DMS53 treated with DMSO at 0.1 percent for 48 hours (cell line): ENCODE measurements around the gene PCGF3.
"Not testable (repeated sequence)": the region's sequence is repeated elsewhere in the genome, so short reads cannot be mapped to it uniquely, and the experiment has no call there.

Source experiments
- DNase-seq: peaks from one replicate; lab custom pipeline; 2025; ENCODE audit not compliant: unreplicated experiment; lab: John Stamatoyannopoulos, UW

The PCGF3 gene

DNA sequence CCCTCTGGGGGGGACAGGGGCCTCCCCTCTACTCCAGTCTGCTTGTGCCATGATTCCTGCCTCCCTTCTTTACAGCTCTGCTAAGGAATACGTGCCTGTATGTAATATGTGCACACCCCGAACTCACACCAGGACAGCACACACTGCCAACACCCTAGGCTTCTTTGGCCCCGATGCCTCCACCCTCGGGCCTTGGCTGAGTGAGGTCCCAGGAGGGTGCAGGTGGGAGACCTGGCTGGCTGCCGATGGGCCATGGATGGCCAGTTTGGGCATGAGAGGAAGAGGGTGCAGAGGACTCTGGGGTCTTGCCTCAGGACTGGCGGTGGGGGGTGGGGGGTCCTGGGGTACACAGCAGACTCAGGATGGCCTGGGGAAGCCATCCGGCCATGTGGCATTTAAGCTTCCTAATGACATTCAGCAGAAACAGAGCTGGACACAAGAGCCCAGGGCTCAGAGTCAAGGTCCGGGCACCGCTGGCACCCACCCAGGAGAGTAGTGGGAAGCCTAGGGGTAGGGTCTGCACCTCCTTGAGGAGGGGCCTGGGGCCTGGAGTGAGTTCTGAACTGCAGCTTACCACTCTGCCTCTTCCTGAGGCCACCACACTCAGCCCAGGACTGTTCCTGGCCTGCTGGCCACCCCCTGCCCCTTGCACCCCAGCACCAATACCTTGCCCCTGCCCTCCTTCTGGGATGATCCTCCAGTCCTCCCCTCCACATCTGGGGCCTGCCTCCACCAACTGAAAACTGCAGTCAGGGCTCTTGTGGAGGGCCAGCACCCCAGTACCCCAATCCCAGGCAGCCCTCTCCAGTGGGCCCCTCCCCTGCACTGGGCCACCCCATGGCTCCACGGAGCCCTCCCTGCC is 2.1 kb upstream of the PCGF3 start:
- no peak for DNase-seq

DNA sequence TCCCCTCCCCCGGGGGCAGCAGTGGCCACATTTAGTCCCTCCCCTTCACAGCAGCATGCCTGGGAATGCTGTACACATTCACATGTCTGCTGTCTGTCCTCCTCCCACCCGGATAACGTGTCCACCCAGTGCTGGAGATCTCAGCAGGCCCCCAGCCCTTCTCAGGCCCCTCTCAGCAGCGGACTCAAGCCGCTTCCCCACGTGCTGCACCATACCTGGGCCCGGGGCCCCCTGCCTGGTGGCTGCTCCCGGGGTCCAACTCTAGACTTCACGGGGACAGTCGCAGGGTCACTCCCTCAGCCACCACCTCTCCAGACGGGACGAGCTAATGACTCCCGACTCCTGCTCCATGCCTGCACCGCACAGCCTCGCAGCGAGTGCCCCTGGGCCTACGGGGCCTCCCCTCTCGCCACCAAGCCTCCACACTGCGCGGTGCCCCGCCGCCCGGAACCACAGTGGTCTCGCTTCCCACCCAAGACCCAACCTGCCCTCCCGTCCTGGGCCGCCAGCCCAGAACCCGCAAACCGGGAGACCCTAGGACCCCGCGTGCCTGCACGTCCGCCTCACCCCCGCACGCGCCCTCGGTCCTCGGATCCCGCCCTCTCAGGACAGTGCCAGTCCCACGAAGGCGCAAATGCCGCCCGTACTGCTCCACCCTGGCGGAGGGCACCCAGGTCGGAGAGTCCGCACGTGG is 1.3 kb upstream of the PCGF3 start:
- DNase-seq: no peak

DNA sequence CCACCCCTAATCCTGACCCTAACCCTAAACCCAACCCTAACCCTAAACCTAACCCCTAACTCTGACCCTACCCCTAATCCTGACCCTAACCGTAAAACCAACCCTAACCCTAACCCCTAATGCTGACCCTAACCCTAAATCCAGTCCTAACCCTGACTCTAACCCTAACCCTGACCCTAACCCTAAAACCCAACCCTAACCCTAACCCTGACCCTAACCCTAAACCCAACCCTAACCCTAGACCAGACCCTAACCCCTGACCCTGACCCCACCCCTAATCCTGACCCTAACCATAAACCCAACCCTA is 708 bp upstream of the PCGF3 start:
- DNase-seq: no peak

DNA sequence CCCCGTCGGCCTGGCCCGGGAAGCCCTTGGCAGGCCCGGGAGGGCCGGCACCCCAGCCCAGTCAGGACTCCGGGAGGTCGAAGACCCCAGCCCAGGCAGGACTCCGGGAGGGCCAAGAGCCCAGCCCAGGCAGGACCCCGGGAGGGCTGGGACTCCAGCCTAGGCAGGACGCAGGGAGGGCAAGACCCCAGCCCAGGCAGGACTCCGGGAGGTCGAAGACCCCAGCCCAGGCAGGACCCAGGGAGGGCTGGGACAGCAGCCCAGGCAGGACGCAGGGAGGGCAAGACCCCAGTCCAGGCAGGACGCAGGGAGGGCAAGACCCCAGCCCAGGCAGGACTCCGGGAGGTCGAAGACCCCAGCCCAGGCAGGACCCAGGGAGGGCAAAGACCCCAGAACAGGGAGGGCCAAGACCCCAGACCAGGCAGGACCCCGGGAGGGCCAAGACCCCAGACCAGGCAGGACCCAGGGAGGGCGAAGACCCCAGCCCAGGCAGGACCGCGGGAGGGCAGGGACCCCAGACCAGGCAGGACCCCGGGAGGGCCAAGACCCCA is 526 bp downstream of the PCGF3 start:
- not testable (repeated sequence) for DNase-seq

DNA sequence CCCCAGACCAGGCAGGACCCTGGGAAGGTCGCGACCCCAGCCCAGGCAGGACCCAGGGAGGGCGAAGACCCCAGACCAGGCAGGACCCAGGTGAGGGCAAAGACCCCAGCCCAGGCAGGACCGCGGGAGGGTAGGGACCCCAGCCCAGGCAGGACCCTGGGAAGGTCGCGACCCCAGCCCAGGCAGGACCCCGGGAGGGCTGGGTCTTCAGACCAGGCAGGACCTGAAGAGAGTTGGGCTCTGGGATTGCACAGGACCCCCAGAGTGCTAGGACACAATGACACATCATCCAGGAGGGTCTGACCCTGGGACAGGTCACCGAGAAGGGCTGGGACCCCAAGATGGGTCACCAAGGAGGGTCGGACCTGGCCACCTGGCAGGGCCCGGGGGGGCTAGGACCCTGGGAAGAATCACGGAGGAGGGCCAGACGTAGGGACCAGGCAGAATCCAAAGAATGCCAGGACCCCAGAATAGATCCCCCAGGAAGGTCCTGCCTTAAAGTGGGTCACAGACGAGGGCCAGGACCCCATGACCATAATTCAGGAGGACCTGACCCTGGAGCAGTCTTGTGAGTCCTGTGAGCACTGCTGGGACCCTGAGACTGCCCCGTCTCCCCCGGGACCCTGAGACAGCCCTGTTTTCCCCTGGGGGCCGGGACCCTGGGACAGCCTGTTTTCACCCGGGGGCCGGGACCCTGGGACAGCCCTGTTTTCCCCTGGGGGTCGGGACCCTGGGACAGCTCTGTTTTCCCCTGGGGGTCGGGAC is 1.4 kb downstream of the PCGF3 start:
- no peak for DNase-seq

DNA sequence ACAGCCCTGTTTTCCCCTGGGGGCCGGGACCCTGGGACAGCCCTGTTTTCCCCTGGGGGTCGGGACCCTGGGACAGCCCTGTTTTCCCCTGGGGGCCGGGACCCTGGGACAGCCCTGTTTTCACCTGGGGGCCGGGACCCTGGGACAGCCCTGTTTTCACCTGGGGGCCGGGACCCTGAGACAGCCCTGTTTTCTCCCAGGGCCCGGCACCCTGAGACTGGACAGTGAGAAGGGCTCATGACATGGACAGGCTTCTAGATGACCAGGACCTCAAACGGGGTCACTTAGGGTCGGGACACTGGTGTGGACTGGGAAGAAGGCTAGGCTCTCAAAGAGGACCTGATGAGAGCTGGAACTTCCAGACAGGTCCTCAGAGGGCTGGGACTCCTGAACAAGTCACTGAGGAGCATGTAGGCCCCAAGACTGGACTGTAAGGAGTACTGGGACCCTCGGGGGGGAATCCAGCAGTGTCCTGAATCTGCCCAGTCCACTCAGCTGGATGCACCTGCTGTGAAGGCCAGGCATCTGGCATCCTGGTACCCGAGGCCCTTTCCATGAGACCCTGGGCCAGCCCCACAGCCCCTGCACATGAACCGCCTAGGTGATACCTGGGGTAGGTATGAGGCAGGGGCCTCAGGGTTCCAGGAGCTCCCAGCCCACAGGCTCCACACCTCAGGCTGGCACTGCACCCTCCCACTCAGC is 2.4 kb downstream of the PCGF3 start:
- no peak for DNase-seq

DNA sequence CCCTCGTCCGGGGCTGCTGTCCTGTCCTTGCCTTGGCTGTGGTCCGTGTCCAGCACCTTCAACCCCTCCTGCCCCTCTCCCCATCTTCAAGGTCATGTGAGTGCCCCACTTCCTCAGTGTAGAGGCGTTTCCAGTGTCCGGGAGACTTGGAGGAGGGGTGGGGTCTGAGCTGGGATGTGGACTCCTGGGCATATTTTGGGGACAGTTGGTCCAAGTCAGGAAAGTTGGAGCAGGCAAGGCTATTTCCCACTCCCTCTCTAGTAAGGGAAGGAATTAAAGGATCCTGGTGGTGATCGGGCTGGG is 3.0 kb downstream of the PCGF3 start:
- DNase-seq: no peak

DNA sequence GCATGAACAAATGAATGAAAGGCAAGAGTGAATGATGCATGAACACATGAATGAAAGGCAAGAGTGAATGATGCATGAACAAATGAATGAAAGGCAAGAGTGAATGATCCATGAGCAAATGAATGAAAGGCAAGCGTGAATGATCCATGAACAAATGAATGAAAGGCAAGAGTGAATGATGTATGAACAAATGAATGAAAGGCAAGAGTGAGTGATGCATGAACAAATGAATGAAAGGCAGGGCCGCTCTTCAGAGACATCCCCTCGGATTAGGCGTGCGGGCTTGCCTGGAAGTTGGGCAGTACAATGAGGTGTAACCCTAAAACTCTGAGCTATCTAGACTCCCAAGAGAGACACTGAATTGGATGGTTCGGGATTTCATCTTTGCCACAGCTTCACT is 3.7 kb downstream of the PCGF3 start:
- DNase-seq: no peak

DNA sequence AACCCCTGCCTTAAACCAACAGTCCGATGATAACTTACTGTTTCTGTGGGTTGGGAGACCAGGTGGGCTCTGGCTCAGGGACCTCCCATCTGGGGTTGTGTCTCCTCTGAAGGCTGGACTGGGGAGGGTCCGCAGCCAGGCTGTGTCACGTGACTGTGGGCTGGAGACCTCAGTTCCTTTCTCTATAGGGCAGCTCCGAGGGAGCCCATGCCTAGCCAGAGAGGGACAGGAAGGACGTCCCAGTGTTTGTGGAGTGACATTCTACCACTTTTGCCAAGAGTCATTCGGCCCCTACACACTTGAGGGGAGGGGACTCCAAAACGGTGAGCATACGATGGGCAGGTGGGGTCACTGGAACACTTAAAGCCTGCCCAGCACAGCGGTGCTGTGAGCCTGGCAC is 4.5 kb downstream of the PCGF3 start:
- DNase-seq: no peak

DNA sequence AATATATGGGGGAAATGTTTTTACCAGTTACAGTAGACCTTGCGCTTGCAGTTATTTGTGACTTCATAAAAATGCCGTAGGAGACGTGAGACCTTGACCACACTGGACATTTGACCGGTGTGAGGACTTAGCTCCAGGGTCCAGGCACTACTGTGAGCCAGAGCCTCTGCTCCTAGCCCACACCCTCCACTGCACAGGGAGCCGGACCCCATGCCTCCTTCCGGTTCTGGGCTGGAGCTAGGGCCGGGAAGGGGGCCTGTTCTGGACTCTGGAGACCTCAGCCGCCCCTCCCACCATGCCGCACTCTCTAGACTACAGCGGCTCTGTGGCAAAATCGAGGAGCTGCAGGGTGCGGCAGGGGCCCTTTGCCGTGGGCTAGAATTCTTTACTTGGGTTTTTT is 5.3 kb downstream of the PCGF3 start:
- no peak for DNase-seq

DNA sequence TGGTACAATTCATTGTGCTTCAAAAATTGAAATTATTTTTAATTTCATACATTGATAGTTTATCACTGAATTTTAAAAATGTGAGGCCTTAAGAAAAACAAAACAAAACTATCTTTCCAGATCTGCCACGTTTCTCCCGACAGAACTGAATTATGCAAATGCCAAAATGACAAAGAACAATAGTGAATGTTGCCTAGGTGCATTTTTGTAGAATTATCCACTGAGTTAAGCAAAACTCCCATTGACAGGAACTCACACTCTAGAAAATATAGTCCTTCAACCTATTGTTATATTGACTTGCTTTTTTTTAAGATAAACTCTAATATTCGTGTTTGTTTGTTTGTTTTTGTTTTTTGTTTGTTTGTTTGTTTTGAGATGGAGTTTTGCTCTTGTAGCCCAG is 6.5 kb downstream of the PCGF3 start:
- DNase-seq: no peak

DNA sequence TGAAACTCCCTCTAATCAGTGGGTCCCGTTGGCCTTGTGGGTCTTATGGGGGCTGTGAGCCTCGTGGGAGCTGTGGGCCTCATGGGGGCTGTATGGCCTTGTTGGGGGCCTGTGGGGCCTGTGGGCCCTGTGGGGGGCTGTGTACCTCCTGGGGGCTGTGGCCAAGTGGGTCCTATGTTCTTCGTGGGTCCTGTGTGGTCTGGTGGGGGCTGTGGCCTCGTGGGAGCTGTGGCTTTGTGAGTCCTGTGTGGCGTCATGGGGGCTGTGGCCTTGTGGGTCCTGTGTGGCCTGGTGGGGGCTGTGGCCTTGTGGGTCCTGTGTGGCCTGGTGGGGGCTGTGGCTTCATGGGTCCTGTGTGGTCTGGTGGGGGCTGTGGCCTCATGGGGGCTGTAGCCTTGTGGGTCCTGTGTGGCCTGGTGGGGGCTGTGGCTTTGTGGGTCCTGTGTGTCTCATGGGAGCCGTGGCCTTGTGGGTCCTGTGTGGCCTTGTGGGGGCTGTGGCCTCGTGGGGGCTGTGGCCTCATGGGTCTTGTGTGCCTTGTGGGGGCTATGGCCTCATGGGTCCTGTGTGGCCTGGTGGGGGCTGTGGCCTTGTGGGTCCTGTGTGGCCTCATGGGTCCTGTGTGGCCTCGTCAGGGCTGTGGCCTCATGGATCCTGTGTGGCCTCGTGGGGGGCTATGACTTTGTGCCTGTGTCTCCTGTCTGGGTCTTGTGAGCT is 7.4 kb downstream of the PCGF3 start:
- DNase-seq: no peak

DNA sequence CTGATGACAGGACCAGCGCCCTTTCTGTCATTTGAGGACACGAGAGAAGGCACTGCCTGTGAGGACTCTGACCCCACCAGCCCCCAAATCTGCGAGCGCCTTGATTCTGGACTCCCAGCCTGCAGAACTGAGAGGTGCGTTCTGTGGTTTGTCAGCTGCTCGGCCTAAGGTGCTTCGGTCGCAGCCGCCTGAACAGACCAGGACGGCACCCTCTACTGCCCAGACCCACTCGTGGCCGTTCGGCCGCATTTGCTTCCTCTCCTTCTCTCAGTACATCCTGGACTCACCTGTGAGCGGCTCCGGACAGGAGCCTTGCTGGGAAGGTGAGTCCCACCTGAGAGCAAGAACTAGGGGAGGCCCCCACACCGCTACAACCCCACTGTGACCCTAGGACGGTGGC is 8.5 kb downstream of the PCGF3 start:
- DNase-seq: no peak

DNA sequence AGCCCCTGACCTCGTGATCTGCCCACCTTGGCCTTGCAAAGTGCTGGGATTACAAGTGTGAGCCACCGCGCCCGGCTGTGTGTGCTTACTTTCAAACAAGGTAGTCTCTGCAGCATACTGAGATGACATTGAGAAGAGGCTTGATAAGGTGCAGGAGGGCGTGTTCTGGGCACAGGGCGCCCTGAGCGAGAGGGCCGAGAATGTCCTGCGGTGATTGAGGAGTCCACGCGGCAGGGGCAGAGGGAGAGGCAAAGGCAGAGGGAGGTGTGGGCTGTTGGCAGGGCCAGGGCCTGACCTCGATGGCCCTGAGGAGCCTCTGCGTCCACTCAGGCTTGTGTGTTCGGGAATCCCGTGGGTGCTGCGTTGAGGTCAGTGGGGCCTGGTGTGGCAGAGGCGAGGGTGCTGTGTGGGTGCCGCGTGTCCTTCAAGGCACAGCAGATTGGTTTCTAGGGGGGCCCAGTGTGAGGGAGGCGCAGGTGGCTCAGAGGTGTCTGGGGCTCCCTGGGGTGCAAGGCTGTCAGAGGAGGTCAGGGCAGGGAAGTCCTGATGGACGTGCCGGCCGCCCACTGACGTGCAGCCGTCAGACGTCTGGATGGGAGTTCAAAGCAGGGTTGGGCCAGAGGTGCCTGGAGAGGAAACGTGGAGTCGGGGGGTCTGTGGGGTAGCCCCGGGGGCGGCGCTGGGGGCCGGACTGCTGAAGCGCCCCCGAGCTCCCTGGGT is 12.1 kb downstream of the PCGF3 start:
- DNase-seq: no peak

DNA sequence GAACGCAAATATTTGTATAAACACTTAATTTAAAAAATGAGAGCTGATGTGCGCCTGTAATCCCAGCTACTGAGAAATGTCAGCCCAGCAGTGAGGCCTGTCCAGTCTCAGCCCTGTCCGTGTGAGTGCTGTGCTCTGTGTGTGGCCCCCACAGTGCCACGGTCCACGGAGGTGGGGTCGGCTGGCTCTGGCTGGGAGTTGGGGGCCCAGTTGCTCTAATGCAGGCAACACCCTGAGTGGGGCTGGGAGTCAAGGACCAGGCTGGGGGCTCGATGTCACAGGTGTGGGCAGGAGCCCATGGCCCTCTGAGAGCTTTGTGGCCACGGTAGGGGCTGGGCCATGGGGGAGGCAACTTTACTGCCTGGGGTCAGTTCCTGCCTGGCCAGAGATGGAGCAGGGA is 12.8 kb downstream of the PCGF3 start:
- no peak for DNase-seq

DNA sequence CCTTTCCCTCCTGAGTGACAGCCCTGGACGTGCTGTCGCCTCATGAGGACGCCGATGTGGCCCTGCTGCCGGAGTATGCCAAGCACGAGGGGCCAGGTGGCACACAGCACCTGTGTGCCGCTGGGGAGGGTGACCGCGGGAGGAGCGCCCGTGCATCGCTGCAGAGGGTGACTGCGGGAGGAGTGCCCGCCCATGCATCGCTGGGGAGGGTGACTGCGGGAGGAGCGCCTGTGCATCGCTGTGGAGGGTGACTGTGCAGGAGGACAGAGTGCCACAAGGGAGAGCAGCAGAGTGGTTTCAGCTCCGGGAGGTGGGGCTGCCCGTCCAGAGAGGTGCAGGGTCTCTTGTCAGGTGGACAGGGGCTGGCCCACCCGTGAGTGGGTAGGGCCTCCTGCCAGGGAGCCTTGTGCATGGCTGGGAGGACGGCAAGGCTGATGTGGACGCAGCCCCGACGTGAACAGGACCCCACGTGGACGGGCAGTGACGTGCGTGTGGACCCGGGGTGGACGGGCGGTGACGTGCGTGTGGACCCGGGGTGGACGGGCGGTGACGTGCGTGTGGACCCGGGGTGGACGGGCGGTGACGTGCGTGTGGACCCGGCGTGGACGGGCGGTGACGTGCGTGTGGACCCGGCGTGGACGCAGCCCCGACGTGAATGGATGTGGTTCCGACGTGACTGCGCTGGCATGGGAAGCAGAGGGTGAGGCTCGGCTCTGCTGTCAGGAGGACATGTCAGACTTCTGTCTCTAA is 14.7 kb downstream of the PCGF3 start:
- no peak for DNase-seq

DNA sequence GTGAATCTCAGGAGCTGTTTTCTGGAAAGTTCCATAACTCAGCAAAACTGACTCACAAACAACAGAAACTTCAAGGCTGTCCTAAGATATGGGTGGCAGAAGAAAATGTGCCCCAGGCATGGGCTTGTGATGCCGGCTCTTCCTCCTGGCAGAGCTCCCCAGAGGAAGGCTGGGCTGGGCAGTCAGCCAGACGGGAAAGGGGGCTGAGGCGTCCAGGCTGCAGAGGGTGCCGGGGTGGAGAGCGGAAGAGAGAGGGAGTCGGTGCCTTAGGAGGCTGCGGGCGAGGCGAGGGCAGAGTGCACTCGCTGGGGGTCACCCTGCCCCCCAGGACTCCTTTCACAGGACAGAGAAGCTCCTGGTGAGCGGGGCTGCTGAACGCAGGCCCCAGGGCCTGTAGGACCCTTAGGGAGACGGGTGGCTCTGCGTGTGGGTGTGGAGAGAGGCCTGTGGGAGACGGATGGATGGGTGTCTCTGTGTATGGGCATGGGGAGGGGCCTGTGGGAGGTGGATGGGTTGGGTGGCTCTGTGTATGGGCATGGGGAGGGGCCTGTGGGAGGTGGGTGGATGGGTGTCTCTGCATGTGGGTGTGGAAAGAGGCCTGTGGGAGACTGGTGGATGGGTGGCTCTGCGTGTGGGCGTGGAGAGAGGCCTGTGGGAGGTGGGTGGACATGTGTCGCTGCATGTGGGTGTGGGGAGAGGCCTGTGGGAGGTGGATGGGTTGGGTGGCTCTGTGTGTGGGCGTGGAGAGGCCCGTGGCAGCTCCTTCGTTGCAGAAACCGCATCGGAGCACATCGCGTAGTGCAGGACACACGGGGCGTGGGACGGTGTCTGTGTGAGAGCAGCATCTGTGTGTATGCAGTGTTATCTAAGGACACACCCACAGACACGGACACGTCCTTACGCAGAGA is 15.9 kb downstream of the PCGF3 start:
- no peak for DNase-seq

DNA sequence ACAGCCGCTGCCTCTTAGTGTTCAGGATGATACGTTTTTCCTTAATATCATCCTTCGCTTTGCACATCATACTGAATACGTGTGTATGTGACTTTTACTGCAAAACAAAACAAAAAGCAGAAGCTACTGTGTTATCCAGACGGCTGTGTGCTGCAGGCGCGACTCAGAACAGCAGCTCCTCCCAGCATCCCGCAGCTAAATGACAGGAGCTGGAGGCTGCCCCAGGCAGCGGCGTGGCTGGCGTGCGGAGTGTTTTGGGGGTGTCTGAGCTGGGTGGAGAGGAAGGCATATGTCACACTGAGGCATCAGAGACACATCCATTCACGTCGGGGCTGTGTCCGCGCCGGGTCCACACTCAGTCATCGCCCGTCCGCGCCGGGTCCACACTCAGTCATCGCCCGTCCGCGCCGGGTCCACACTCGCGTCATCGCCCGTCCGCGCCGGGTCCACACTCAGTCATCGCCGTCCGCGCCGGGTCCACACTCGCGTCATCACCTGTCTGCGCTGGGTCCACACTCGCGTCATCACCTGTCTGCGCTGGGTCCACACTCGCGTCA is 16.6 kb downstream of the PCGF3 start:
- no peak for DNase-seq
